Stimulated activated CD4-positive, alpha-beta T cell treated with anti-CD3 and anti-CD28 coated beads, Interleukin-4, amount 100 ng/mL, for 1 hour (primary cell): ENCODE data around the gene RHOB.
"Not testable (repeated sequence)": the region's sequence is repeated elsewhere in the genome, so short reads cannot be mapped to it uniquely, and the experiment has no call there.

ENCODE experiments used
- DNase-seq: peaks from one replicate; pipeline ENCODE4 v3.0.0-alpha.2; 2020

The RHOB gene

GRCh38 chr2:20480913-20481312, 34.0 kb downstream of the RHOB start:
- DNase-seq = no peak

DNA sequence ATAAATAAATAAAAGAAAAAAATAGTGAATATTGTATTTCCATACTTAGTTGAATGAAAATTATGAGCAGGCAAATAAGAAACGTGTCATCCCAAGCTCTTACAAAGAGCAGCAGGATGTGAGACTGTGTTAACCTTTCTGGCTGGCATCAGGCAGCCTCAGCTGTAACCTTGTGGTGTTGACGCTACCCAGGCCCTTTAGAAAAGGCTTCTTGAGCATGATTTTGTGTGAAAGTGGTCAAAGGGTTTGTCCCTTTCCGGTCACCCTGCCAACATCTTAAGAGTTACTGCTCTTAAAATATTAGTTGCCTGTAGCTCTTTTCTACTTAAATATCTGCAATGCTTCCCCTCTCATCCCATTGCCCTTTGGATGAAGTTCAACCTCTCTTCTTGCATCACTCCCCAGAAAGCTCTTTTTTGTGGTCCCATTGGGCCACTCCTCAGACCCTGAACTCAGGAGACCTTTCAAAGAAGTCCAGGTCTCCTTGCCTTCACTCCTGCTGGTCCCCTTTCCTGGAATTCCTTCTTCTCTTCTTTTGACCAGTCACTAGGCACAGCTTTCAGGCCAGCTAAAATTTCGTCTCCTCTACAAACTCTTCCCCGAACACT, 35.0 kb downstream of the RHOB start:
- DNase-seq = no peak

DNA sequence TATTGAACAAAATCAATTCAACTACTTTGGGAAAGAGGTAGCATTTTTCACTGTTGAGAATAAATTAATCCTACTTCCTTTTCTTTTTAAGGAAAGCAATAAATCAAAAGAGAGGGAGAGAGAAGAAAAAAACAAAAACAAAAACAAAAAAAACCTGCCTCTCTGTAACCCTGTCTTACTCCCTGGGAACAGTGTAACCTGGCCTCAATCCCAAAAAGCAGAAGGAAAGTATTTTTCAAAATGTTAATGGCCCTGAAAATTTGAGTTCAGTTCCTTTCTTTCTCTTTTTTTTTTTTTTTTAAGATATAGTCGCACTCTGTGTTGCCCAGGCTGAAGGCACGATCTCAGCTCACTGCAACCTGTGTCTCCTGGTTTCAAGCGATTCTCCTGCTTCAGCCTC, 35.9 kb downstream of the RHOB start:
- DNase-seq = no peak

DNA sequence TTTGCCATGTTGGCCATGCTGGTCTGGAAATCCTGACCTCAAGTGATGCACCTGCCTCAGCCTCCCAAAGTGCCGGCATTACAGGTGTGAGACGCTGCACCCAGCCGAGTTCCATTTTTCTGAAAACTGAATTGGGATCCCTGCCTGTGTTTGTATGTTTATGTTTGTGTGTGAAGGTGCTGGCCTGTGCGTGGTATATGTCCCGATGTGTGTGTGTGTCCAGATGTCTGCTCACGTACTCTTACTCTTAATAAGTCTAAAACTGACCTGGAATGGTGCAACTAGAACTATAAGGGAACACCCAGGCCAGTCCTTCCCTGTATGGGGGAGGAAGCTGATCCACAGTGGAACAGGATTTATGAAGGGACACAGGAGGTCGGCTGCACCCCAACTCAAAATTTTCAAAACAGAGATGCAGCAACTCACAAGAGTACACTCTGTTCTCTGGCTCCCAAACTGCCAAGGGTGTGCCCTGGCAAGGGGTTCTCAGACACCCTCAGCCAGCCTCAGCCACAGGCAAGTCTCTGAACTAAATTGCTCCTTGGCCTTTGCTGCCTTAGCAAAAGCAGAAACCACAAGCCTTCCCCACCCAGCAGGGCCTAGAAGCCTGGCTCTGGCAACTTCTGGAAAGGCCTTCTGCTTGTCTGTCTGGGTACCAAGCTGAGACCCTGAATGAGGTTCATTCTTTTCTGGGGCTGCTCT, 36.5 kb downstream of the RHOB start:
- DNase-seq = no peak

- no peak for DNase-seq
Observed at GRCh38 chr2:20484034-20484617, 37.3 kb downstream of the RHOB start.

GRCh38 chr2:20484810-20485611, 38.1 kb downstream of the RHOB start:
- no peak for DNase-seq

DNA sequence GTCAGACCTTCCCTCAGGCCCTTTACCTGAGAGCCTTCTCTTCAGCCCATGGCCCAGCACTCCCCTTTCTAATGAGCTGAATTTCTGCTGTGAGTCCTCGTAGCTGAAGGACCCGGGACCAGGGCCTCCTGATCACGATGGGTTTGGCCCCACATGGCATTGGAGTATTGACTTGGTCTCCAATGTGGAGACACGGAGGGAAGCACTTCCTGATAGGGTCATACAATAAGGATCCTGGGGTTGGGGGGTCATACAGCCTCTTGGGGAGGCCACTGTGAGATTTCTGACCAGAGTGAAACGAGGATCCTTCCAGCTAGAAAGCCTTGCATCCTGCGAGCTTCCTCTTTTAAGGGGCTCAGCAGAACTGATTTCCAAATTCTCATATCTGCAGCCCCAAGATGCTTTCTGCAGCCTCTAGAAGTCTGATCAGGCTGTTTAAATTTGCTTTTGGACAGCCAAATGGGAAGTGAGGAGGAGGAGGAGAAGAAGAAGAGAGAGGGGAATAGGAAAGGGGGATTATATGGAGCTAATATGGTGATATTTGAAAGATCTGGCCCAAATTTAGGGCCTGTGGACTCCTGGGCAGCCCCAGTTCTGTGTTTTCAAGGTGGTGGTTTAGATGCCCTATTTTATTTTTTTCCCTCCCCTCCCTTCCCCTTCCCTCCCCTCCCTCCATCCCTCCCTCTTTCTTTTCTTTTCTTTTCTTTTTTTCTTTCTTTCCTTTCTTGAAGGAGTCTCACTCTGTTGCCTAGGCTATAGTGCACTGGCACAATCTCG, 38.9 kb downstream of the RHOB start:
- no peak for DNase-seq

DNA sequence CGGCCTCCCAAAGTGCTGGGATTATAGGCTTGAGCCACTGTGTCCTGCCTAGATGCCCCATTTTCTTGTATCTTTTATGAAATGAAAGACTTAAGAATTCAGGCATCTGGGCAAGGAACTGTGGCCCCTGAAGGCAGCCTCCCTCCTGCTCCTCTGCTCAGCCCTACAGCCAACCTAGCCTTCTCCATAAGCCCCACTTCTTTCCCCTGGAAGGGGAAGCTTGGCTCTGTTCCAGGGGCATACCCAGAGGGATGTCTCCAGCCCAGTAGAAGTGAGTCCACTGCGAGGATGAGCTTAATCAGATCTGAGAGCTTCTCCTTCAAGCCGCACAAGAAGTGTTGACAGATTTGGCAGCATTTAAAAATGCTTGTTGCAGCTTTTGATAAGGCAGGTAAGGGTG, 39.7 kb downstream of the RHOB start:
- DNase-seq = no peak

GRCh38 chr2:20487030-20487391, 40.1 kb downstream of the RHOB start:
- DNase-seq = no peak

GRCh38 chr2:20487392-20488174, 40.7 kb downstream of the RHOB start:
- DNase-seq = no peak

DNA sequence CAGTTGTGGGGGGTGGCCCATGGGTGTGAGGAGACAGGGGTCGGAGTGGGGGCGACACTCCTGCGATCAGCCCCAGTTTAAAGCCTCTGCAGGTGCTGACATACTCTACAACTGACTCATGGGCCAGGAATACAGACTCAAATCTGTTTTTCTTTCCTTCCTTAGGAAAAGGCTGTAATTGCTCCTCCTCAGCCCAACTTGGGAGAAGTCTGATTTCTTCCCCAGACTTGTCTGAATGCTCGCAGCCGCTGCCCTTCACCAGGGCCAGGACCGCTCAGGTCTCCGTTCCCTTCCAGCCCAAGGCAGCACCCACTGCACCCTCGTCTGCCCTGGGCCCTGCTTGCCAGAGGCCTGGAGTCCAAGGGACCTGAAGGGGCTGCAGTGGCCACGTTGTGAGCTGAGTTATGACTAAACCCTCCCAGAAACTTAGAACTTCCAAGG, 41.3 kb downstream of the RHOB start:
- no peak for DNase-seq

DNA sequence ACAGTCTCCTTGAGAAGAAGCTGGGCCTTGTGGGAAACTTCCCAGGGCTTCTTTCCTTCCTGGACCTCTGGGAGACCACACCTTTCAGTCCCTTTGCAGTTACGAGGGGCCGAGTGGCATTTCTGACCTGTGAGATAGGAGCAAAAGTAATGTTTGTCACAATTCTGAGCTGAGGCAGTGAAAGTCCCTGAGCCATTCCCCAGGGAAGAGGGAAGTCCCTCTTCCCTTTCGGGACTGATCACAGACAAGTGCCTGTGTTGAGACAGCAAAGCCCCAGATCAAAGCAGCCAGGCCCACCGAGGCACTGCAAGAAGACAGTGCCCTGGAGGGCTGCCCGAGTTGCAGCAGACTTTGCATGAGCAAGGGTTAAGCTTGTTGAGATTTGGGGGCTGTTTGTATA, 41.9 kb downstream of the RHOB start:
- no peak for DNase-seq

DNA sequence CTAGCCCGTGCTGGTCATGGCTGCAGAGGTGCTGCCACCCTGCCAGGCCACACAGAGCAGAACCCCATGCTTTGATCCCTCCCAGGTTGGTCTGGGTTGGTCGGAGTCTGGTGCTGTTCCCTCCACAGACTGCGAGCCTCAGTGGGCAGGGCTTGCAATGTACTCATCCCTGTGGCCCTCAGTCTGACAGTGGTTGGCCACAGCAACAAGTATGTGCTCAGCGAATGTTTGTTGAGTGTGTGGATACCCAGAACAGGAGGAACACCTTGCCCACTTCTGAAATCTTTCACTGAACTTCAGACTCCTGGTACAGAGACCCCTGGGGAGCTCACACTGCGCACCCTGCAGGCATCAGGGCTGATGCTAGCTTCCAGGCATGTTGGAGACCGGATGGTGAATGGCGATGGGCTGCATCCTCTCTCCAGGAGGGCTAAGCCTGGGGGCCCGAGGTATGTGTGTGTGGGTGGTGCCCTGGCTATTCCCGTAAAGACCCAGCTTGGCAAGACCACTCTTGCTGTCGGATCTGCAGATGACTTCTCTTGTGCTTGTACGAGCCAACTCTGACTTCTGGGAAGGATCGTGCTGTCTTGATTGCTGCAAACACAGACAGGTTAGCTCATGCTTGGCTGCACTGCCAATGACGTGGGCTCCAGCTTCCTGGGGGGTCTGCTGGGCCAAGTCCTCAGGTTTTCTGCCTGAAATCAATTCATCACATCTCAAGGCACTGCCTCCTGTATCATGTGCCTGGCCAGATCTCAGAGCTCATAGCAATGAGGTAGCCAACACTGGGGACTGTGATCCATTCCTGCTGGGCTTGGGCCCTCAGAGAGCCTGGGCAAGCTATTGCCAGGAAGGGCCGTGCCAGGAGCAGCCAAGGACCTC, 43.7 kb downstream of the RHOB start:
- no peak for DNase-seq

DNA sequence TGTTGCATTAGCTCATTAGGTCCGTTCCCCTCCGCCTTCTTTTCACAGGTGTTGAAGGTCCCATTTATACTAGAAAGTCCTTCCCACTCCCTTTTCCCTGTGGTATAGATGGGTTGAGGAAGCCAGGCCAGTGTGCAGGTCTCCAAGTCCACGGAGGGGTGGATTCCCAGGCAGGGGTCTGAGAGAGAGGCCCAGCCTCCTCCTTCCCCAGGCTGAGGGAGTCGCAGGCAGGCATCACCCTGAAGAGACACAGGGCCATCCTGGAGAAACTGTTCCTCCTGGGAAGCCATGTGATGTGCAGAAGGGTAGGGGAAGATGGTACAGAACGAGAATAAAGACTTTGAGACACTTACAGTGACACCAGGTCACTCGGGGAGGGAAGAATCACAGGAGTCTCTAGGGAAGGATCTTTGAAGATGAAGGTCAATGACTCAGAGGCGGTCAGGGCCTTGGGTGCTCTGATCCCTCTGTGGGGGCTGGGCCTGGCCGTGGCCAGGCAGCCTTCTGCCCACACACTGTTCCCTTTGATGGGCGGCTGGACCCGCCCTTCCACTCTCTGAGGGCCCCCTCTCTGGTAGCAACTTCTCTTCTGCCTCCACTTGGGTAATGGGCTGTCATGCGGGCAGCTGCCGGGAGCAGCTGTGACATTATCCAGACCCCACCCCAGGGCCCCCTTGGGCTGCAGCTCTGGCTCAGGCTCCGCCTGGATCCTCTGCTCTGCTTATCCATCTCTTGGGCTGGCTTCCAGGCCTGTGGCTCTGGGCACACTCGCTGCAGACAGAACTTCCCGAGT, 45.1 kb downstream of the RHOB start:
- no peak for DNase-seq

DNA sequence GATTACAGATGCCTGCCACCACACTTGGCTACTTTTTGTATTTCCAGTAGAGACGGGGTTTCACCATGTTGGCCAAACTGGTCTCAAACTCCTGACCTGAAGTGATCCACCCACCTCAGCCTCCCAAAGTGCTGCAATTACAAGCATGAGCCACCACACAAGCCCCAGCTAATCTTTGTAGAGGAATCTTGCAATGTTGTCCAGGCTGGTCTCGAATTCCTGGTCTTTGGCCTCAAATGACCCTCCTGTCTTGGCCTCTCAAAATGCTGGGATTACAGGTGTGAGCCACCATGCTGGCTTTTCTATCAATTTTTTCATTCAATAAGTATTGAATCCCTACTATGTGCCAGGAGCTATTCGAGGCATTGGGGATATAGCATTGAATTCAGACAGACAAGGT, 46.2 kb downstream of the RHOB start:
- not testable (repeated sequence) for DNase-seq

DNA sequence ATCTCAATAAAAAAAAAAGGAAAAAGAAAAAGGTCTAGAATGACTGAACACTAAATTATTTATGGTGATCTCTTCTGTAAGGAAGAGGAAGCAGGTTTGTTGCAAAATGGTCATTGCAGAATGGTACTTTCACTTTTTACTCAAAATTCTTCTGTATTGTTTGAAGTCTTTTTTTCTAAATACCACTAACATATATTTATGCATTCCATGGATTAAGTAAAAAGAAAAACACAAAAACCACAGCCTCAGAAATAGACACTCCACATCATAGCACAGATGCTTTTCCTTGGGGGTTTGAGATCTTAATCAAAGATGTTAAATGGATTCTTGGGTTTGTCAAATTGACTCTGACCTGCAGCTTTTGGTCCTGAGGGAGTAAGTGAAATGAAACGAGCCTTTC, 47.4 kb downstream of the RHOB start:
- no peak for DNase-seq

DNA sequence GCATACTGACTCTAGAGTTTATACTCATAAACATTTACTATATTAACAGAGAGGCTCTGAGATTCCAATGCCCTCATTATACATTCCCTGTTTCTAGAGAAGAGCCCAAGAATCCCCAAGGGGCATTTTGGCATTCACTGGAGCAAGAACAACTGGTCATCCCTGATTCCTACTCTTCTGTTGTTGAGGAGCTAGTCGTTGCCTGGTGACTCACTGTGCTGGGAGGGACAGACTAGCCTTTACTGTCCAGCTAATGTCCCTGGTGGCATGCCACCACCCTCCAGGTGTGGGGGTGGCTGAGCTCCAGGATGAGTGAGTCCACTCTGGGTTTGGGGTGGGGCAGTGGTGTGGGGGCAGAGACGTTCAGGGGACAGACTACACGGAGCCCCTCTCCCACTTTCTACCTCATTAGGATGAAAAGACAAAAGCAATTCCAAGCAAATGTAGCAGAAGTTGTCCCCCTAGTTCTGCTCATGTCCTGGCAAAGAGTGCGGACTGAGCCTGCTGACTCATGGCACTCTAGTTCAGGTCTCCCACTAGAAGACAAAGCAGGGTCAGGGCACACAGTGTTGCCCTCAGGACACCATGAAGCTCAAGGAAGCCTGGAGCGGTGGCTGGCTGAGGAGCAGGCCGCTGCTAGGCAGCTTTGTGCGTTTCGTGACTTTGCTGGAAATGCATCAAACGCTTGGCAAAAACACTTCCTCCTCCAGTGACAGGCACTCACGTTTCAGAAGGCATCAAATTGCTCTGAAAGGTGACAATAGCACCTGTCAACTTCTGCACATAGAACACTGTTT, 49.4 kb downstream of the RHOB start:
- no peak for DNase-seq

- DNase-seq = no peak
Observed at GRCh38 chr2:20496942-20497341, 50.1 kb downstream of the RHOB start.
